ENCODE data around the gene UBASH3A.

The UBASH3A gene

GRCh38 chr21:42412636-42412933 lies 8.9 kb downstream of the UBASH3A start:
- no peak for DNase-seq

GRCh38 chr21:42413093-42413492 lies 9.4 kb downstream of the UBASH3A start:
- DNase-seq: no peak

DNA sequence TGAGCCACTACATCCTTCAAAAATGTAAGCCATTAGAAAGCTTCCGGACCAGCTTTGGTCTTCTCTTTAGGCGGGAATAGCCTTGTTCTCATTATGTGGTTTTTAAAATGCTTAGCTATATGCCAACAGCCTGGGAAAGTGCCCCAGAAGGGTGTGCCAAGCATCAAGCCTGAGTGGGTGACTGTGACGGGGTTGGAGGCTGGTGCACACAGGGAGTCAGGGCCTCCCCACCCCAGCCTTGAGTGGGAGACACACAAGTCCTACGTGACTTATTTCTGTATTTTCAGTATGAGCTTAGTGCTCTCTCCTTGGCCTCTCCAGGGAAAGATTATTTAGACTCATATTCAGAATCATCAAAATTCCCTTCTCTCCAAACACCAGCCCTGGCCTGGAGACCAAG lies 9.8 kb downstream of the UBASH3A start:
- no peak for DNase-seq

GRCh38 chr21:42414066-42414465 lies 10.4 kb downstream of the UBASH3A start:
- no peak for DNase-seq

- DNase-seq: no peak
Measured at GRCh38 chr21:42414553-42414927, 10.8 kb downstream of the UBASH3A start.

- DNase-seq: no peak
Measured at GRCh38 chr21:42414928-42415769, 11.4 kb downstream of the UBASH3A start.

DNA sequence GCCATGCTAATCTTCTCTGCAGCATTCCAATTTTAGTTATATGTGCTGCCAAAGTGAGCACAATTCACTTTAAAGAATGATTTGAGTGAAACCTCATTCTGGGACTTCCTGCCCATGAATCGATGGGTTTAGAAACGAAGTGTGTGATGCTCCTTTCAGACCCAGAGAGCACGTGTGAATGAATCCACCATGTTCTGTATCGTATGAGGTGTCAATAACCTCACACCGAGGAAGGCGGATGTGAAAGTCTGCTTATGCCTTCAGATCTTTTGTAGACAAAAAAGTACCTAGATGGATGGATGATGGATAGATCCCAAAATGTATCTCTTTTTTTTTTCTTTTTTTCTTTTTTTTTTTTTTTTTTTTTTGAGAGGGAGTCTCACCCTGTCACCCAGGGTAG lies 13.8 kb downstream of the UBASH3A start:
- no peak for DNase-seq

GRCh38 chr21:42418886-42419285 lies 15.2 kb downstream of the UBASH3A start:
- DNase-seq: no peak

- DNase-seq: no peak
Measured at GRCh38 chr21:42419845-42420244, 16.1 kb downstream of the UBASH3A start.

DNA sequence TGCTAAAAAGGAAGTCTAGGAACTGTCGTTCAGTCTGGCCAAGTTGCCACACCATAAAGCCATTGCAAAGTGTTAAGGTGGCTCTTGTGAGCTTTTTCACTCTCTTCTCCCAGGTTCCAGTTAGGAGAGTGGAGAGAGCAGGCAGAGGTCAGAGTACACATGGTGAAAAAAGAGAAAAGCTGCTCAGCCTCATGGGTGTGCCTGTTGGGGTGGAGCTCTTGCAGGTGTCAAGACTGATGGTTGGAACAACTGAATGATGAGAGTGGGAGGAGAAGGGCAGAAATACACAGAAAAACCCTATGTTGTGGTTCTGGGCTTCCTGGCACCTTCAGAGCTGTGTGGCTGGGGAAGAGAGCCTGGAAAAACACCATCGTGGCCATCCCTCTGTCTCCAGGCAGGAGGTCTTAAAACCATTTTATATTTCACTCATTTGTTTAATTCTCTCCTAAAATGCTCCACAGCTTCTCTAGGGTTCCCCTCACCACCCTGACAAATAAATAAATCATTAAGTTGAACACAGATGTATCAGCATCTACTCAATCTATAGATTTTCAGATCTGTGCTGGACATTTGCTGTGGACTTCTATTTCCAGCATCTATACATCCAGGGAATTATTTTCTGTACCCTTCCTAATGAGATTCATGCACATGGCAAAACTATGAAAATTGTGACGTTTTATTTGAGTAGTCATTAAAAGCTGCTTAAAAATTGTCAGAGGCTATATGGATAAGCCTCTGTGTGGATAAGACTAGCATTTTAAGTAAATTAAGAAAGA lies 17.5 kb downstream of the UBASH3A start:
- no peak for DNase-seq

DNA sequence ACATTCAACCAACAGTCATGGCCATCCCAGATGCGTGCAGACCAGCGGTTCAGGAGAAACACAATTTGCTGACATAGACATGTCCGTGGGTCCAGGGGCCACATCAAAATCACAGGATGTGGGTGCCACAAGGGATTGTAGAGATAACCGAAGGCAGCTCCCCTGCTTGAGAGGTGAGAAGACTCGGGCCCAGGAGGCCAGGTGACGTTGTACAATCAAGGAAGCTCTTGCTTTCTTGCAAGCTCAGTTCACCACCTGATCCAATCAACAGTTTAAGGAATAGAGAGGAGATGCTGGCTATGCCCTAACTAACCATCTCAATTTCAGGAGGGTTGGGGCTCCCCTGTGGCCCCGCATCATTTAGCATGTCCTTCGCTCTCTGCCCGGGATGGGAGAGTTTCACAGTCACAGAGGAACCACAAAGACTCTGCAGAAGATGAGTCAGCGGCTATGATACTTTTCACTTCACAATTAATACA lies 19.5 kb downstream of the UBASH3A start:
- no peak for DNase-seq

GRCh38 chr21:42423685-42424084 lies 20.0 kb downstream of the UBASH3A start:
- no peak for DNase-seq

DNA sequence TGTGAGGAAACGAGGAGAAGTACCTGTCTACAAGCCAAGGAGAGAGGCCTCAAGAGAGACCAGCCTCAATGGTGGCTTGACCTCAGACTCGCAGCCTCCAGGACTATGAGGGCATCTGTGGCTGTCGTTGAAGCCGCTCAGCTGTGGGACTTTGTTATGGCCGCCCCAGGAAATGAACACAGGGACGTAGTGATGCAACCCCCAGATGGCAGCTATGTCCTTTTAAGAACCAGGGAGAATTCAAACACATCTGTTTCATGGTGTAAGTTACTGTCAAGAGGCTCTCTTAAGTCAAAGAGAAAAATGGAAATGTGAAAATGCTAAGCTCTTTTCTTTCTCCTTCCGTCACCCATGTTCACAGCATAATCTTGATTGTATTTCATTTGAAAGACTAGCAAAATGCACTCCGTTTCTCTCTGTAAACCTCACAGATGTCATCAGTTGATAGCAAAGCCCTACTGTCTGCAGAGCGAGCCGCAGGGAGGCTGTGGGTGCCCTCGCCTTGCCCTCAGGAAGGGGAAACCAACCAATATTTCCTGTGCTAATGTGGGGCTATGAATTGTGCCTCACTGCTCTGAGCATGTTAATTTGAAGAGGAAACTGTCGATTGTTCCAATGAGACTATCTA lies 21.3 kb downstream of the UBASH3A start:
- no peak for DNase-seq

DNA sequence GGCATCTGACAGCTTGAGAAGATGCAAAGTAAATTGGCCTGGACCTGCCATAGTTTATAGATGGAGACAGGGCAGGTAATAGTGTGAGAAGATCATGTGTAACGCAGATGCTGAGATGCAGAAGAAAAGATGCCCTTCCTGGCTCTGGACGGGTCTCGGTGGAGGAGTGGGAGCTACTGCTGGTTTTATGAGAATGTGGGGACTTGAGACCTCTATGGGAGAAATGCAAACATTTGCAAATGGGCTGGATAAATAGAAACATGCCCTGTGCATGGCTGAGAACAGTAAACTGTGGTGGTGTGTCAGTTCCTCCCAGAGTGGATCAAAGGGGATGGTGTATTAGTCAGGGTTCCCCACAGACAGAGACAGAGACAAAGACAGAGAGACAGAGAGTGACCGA lies 21.9 kb downstream of the UBASH3A start:
- no peak for DNase-seq

GRCh38 chr21:42426424-42426823 lies 22.7 kb downstream of the UBASH3A start:
- DNase-seq: no peak

DNA sequence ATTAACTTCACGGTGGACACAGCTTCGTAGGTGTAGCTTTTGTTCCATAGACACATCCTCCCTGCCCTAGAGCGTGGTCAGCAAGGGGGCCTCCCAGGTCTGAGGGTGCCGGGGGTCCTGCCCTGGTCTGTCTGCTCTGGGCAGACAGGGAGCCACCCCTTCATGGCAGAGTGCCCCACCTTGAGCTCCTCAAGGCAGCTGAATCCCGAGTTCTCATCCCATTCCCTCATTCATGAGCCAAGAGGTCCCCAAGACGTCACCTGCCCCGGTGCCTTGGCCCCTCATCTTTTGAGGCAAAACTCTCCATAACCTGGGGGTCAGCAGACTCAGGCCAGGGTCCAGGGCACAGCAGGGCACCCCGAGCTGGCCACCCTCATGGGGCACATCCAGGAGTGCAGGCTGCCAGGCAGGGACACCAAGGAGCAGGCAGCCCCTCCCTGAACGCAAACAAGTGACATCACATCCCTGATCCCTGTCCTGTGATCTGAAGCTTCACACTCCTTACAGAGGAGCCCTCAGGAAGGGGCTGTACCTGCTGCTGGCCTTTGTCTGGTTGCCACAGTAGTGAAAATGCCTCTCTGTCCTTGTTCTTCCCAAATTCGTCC lies 23.3 kb downstream of the UBASH3A start:
- no peak for DNase-seq

DNA sequence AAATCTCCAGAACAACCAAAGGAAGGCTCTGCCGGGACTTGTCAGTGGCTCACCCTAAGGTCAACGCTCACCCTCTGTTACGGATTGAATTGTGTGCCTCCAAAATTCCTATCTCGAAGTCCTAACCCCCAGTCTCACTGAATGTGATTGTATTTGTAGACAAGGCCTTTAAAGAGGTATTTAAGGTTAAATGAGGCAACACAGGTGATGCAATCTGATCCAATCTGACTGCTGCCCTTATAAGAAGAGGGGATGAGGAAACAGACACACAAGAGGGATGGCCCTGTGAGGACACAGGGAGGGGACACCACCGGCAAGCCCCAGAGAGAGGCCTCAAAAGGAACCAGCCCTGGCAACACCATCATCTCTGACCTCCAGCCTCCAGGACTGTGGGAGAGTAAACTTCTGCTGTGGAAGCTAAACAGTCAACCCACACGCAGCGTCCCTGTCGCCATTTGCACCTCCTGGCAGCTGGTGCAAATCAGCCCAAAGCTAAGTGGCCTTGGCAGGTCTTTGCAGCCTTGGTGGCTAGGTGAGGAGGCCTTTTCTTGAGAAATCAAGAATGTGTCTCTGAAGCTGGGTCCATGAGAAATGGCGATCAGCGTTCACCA lies 24.2 kb downstream of the UBASH3A start:
- DNase-seq: no peak

DNA sequence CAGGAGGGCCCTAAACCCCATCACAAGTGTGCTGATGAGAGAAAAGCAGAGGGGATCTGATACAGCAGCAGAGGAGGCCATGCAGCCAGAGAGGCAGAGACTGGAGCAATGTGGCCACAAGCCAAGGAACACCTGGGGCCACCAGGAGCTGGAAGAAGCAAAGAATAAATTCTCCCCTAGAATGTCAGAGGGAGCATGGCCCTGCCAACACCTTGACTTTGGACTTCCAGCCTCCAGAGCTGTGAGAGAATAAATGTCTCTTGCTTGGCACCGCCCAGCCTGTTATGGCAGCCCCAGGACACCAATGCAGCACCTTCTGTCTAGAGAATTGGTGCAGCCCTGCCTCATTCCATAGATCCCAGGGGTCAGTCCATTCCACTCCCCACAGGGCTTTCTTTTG lies 25.3 kb downstream of the UBASH3A start:
- DNase-seq: no peak

DNA sequence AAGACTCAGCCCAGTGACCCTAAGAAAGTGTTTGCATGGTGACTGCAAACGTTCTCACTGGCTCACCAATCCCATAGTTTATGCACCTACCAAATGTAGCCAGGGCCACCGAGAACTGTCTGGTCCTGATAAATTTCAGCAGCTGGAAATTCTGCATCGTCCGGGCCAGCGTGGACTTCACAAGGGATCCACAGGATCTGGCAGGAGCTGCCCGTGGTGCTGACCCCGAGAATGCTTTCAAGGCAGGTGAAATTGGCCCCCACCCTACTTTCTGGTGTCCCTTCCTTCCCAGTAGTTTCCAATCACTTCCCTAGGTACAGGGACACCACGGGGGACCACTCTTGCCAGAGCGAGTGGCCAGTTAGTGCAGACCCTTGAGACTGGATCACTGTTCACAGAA lies 26.2 kb downstream of the UBASH3A start:
- no peak for DNase-seq

- DNase-seq: no peak
Measured at GRCh38 chr21:42430521-42430920, 26.8 kb downstream of the UBASH3A start.

DNA sequence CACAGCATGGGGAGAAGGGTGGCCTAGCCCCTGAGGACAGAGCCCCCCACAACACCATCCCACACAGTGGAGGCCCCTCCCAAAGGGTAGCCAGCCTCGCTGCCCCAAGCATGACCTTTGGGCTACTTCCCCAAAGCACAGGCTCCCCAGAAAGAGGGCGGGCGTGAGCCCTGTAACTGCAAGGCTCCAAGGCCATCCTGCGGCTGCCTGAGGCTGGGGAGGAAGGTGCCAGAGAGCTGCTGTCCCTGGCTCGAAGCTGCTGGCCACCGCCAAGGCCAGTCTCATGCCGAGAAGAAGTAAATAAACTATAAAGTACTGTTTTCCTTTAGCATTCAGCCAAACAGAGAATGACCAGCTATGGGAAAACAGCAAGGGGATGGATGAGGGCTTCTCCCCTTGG lies 27.5 kb downstream of the UBASH3A start:
- DNase-seq: no peak

GRCh38 chr21:42432695-42433094 lies 29.0 kb downstream of the UBASH3A start:
- no peak for DNase-seq

GRCh38 chr21:42433946-42434551 lies 30.3 kb downstream of the UBASH3A start:
- DNase-seq: no peak

All from NCI-H1694 (cell line).